Mesothelial cell of epicardium (in vitro differentiated cells): ENCODE measurements around the gene DYNC1H1. TPM values are rescaled to one million over a fixed set of nuclear protein-coding genes. Genes with fewer than 3 reads are reported as not detected.

Source experiments
- DNase-seq, 2 experiments: peaks; one replicate each; pipeline ENCODE4 v3.0.0; 2021; ENCODE audit warnings: low spot score in 2 of 2; ENCODE audit not compliant: unreplicated experiment in 2 of 2
- H3K27ac Mint-ChIP-seq: 2 replicates; pipeline ENCODE4 v1.8.0; 2021; ENCODE audit warnings: mixed read lengths
- H3K27me3 Mint-ChIP-seq: 2 replicates; pipeline ENCODE4 v1.8.0; 2021; ENCODE audit warnings: low read depth, mixed read lengths
- H3K36me3 Mint-ChIP-seq: 2 replicates; pipeline ENCODE4 v1.8.0; 2021; ENCODE audit warnings: mixed read lengths
- H3K4me1 Mint-ChIP-seq: 2 replicates; pipeline ENCODE4 v1.8.0; 2021; ENCODE audit warnings: mixed read lengths
- H3K4me3 Mint-ChIP-seq: 2 replicates; pipeline ENCODE4 v1.8.0; 2021; ENCODE audit warnings: mild to moderate bottlenecking, moderate library complexity, mixed read lengths
- H3K9me3 Mint-ChIP-seq: 2 replicates; pipeline ENCODE4 v1.8.0; 2021; ENCODE audit warnings: mixed read lengths
- total RNA-seq: library from RNA; stranded (reverse); gene quantifications from 3 replicates; pipeline ENCODE4 v1.2.1, GENCODE V29; 2021
- TF ChIP-seq, protein P1 (sequence below): fragments of 200-600 bp; sonication (generic); IDR thresholded peaks from one replicate; pipeline ENCODE4 v1.5.0; 2021; ENCODE audit warnings: antibody characterized with exemption; ENCODE audit not compliant: unreplicated experiment

Gene DYNC1H1
- total RNA-seq, 1 donor from 2014 or later, result 515 TPM

DNA sequence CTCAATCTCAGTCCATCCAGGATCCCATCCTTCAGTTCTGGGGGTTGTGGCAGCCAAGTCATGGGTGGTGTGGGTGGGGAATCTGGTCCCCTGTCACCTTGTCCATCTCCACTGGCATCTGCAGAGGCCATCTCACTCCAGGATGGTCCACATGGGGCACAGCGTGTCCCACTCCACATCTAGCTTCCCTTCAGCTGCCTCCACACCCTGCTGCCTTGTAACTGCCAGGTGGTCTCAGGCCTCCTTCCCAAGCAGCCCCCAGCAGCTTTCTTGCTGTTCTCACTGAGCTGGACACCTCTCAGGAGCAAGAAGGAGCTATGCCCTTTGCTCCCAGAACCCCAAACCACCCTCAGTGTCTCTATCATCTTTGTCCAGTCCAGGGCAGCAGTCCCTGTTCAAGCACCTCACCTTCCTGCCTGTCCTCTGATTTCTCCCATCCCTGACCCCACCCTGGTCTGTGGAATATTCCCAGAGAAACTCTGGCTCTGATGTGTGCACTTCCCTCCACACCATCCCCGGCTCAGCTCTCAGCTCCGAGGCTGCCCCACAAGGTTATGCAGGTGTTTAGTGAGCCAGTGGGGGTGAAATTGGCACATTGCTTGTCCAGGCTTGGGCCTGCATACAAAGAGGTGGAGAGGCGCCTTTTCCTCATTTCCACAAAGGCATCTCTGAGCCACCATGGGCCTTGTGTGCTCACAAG, 13.7 kb upstream of the DYNC1H1 start:
- Mint-ChIP-seq H3K9me3 (no peaks in the 10 kb centered on the region), H3K27me3 (peaks cover 10% of the 10 kb centered on the region), H3K36me3 (no peaks in the 10 kb centered on the region), H3K4me3 (peak overlapping the region; percentile 22), H3K27ac (no peak overlapping the region), H3K4me1 (peaks cover 13% of the 10 kb centered on the region)
- no peak for DNase-seq
- TF ChIP-seq, protein P1, sequence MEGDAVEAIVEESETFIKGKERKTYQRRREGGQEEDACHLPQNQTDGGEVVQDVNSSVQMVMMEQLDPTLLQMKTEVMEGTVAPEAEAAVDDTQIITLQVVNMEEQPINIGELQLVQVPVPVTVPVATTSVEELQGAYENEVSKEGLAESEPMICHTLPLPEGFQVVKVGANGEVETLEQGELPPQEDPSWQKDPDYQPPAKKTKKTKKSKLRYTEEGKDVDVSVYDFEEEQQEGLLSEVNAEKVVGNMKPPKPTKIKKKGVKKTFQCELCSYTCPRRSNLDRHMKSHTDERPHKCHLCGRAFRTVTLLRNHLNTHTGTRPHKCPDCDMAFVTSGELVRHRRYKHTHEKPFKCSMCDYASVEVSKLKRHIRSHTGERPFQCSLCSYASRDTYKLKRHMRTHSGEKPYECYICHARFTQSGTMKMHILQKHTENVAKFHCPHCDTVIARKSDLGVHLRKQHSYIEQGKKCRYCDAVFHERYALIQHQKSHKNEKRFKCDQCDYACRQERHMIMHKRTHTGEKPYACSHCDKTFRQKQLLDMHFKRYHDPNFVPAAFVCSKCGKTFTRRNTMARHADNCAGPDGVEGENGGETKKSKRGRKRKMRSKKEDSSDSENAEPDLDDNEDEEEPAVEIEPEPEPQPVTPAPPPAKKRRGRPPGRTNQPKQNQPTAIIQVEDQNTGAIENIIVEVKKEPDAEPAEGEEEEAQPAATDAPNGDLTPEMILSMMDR, result no peak

DNA sequence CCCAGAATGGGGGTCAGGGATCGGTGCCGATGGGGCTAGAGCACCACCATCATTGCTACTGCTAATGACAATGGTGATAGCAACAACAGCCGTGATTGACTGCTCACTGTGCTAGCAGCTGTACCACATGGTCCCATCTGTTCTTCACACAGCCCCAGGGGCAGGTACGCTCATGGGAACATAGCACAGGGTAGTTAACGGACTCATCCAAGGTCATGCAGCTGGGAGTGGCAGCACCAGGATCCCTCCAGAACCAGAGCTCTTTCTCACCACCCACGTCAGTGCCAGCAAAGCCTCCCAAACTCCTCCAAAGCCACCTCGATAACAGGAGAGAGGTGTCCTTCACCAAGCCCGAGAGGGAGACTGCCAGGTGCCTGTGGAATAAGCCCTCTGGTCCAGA, 11.2 kb upstream of the DYNC1H1 start:
- Mint-ChIP-seq H3K9me3 (no peaks in the 10 kb centered on the region), H3K4me1 (peaks cover 12% of the 10 kb centered on the region), H3K27ac (no peak overlapping the region), H3K36me3 (no peaks in the 10 kb centered on the region), H3K27me3 (no peaks in the 10 kb centered on the region), H3K4me3 (no peak overlapping the region)
- DNase-seq, result no peak
- TF ChIP-seq, protein P1, result no peak

DNA sequence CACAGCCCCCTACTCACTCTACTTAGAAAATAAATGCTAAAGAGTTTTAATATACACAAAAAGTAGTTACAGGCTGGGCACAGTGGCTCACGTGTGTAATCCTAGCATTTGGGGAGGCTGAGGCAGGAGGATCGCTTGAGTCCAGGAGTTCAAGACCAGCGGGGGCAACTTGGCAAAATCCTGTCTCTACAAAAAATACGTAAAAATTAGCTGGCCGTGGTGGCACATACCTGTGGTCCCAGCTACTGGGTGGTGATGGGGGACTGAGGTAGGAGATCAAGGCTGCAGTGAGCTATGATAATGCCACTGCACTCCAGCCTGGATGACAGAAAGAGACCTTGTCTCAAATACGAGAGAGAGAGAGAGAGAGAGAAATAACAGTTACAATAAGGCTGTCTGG, 9.9 kb upstream of the DYNC1H1 start:
- Mint-ChIP-seq H3K4me3 (no peak overlapping the region), H3K27me3 (no peaks in the 10 kb centered on the region), H3K4me1 (no peaks in the 10 kb centered on the region), H3K9me3 (no peaks in the 10 kb centered on the region), H3K27ac (no peak overlapping the region), H3K36me3 (no peaks in the 10 kb centered on the region)
- TF ChIP-seq, protein P1, result no peak
- DNase-seq, result no peak

DNA sequence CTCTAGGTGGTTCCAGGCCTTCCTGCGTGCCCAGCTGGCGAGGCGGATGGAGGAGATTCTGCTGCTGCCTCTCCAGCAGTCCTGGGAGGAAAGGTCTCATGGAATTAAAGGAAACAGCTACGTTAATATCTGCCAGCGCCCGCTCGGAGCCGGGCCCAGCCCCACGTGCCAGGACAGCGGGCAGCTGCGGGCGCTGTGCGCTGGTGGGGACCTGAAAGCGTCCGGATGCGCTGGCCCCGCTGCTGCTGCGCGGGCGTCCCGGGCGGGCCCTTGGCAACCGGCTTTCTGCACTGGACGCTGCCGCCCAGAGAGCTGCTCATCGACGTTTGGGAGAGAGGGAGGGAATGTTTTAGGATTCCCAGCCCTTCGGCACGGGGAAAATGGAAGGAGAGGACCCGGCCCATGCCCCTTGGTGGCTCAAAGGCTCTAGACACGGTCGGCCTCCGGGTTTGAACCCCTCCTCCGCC, 8.6 kb upstream of the DYNC1H1 start:
- no peak overlapping the region for H3K4me3 Mint-ChIP-seq
- H3K27me3 Mint-ChIP-seq, result no peaks in the 10 kb centered on the region
- H3K9me3 Mint-ChIP-seq, result no peaks in the 10 kb centered on the region
- DNase-seq, result no peak
- no peaks in the 10 kb centered on the region for H3K4me1 Mint-ChIP-seq
- TF ChIP-seq, protein P1, result no peak
- H3K27ac Mint-ChIP-seq, result no peak overlapping the region
- H3K36me3 Mint-ChIP-seq, result no peaks in the 10 kb centered on the region

DNA sequence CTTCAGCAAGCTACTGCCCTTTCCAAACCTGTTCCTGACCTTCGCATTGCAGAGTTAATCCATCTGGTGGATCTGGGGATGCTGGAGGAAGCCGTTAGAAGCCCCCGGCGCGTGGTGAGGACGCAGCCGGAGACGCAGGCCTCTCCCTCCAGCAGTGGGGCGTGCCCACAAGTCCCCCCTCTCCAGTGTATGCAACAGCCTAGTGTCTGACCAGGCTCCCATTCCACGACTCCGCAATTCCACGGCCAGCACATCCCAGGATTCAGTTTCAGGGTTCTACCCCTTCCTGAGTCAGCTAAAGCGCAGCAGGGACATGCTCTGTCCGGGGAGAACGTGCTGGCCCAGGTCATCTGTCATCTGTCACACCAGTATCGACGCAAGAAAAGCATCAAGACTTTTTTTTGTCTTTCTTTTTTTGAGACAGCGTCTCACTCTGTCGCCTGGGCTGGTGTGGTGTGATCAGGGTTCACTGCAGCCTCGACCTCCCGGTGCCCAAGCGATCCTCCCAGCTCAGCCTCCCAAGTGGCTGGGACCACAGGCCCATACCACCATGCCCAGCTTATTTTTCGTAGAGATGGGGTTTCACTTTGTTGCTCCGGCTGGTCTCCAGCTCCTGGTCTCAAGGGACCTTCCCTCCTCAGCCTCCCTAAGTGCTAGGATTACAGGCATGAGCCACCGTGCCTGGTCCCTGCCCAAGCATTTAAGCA, 8.0 kb upstream of the DYNC1H1 start:
- no peak overlapping the region for H3K27ac Mint-ChIP-seq
- no peak for DNase-seq
- peaks cover 3% of the 10 kb centered on the region for H3K4me1 Mint-ChIP-seq
- H3K27me3 Mint-ChIP-seq, result no peaks in the 10 kb centered on the region
- H3K9me3 Mint-ChIP-seq, result no peaks in the 10 kb centered on the region
- TF ChIP-seq, protein P1, result no peak
- no peak overlapping the region for H3K4me3 Mint-ChIP-seq
- H3K36me3 Mint-ChIP-seq, result no peaks in the 10 kb centered on the region
